Measurements from ENCODE around the gene TIE1. TPM values are rescaled to one million over a fixed set of nuclear protein-coding genes. Genes with fewer than 3 reads are reported as not detected.
A peak's percentile ranks its signal among the peaks of the same experiment; 100 is the strongest.

The TIE1 gene
- total and polyA plus RNA-seq, 7 donors = 8.2 to 29.7 (median 10.9) TPM

GRCh38 chr1:43303471-43304313, 2.9 kb downstream of the TIE1 start:
- no peaks in the 10 kb centered on the region for H3K36me3 ChIP-seq (ENCODE audit: insufficient read depth in 1 of 2, low read depth in 1 of 2)
- H3K27me3 ChIP-seq (ENCODE audit: insufficient read depth in 3 of 3, low read length in 2 of 3) = no peaks in the 10 kb centered on the region
- peaks cover 6% of the 10 kb centered on the region for H3K4me1 ChIP-seq
- H3K9me3 ChIP-seq = no peaks in the 10 kb centered on the region
- H3K4me3 ChIP-seq = peak overlapping the region; percentile 42
- H3K27ac ChIP-seq = no peak overlapping the region
- DNase-seq = no peak
- TF ChIP-seq CTCF (IDR thresholded peaks at IDR 0.05) = no peak
- 59 to 65% (median 60%) methylated on average over 8 of the region's 8 CpGs for WGBS, 3 donors
- ATAC-seq = no peak
- intact Hi-C loops (cut with DNase I) = loop anchor here in 1 of 2 donors (5.0 kb wide), 1 partner anchor 66 kb away; no protein-coding TSS in a partner anchor

GRCh38 chr1:43304314-43304681, 3.5 kb downstream of the TIE1 start:
- Histone ChIP-seq H3K27me3 (ENCODE audit: insufficient read depth in 3 of 3, low read length in 2 of 3) (no peaks in the 10 kb centered on the region), H3K4me1 (peaks cover 6% of the 10 kb centered on the region), H3K36me3 (ENCODE audit: insufficient read depth in 1 of 2, low read depth in 1 of 2) (no peaks in the 10 kb centered on the region), H3K9me3 (no peaks in the 10 kb centered on the region), H3K4me3 (peak overlapping the region; percentile 42), H3K27ac (no peak overlapping the region)
- 36 to 45% (median 39%) methylated on average over 8 of the region's 8 CpGs for WGBS, 3 donors
- intact Hi-C loops (cut with DNase I) = loop anchor here in 1 of 2 donors (5.0 kb wide), 1 partner anchor 67 kb away; no protein-coding TSS in a partner anchor
- ATAC-seq (no peak), DNase-seq (no peak)
- no peak for TF ChIP-seq CTCF (IDR thresholded peaks at IDR 0.05)

GRCh38 chr1:43304771-43305300, 4.1 kb downstream of the TIE1 start:
- H3K4me1 ChIP-seq = peaks cover 4% of the 10 kb centered on the region
- no peak for ATAC-seq
- H3K27ac ChIP-seq = no peak overlapping the region
- no peak overlapping the region for H3K4me3 ChIP-seq
- intact Hi-C loops (cut with DNase I) = loop anchor here in 1 of 2 donors (5.0 kb wide), 1 partner anchor 68 kb away; no protein-coding TSS in a partner anchor
- no peaks in the 10 kb centered on the region for H3K36me3 ChIP-seq (ENCODE audit: insufficient read depth in 1 of 2, low read depth in 1 of 2)
- TF ChIP-seq CTCF (IDR thresholded peaks at IDR 0.05) = no peak
- H3K27me3 ChIP-seq (ENCODE audit: insufficient read depth in 3 of 3, low read length in 2 of 3) = no peaks in the 10 kb centered on the region
- DNase-seq = no peak
- H3K9me3 ChIP-seq = no peaks in the 10 kb centered on the region
- 79 to 84% (median 83%) methylated on average over 40 to 46 of the region's 46 CpGs for WGBS, 3 donors

- H3K4me1 ChIP-seq = no peaks in the 10 kb centered on the region
- DNase-seq = no peak
These were observed 4.7 kb downstream of the TIE1 start for GRCh38 chr1:43305461-43305860.

More at GRCh38 chr1:43305461-43305860, 4.7 kb downstream of the TIE1 start:
- 69 to 73% (median 70%) methylated on average over 3 of the region's 3 CpGs for WGBS, 3 donors
- no peak overlapping the region for H3K4me3 ChIP-seq
- no peaks in the 10 kb centered on the region for H3K9me3 ChIP-seq
- intact Hi-C loops (cut with DNase I) = no loop called here
- H3K27ac ChIP-seq = no peak overlapping the region
- H3K27me3 ChIP-seq (ENCODE audit: insufficient read depth in 3 of 3, low read length in 2 of 3) = no peaks in the 10 kb centered on the region
- no peak for TF ChIP-seq CTCF (IDR thresholded peaks at IDR 0.05)
- no peaks in the 10 kb centered on the region for H3K36me3 ChIP-seq (ENCODE audit: insufficient read depth in 1 of 2, low read depth in 1 of 2)
- no peak for ATAC-seq

All from psoas muscle (tissue), 8 donors.